Rectal smooth muscle tissue (tissue), 1 donor: ENCODE measurements around the gene AK8.

ENCODE experiments used
- H3K27ac ChIP-seq: one replicate; pipeline ENCODE4 v1.7.0; 2013; ENCODE audit warnings: low read depth, low read length, inconsistent platforms
- H3K27me3 ChIP-seq: one replicate; pipeline ENCODE4 v1.7.0; 2013; ENCODE audit warnings: low read length; ENCODE audit not compliant: control insufficient read depth, insufficient read depth
- H3K36me3 ChIP-seq: one replicate; pipeline ENCODE4 v1.7.0; 2013; ENCODE audit warnings: low read length; ENCODE audit not compliant: control insufficient read depth, insufficient read depth
- H3K4me1 ChIP-seq: one replicate; pipeline ENCODE4 v1.7.0; 2013; ENCODE audit warnings: low read length; ENCODE audit not compliant: control insufficient read depth, insufficient read depth
- H3K4me3 ChIP-seq: one replicate; pipeline ENCODE4 v1.7.0; 2013; ENCODE audit warnings: low read length
- H3K9ac ChIP-seq: one replicate; pipeline ENCODE4 v1.7.0; 2013; ENCODE audit warnings: low read length

The AK8 gene

DNA sequence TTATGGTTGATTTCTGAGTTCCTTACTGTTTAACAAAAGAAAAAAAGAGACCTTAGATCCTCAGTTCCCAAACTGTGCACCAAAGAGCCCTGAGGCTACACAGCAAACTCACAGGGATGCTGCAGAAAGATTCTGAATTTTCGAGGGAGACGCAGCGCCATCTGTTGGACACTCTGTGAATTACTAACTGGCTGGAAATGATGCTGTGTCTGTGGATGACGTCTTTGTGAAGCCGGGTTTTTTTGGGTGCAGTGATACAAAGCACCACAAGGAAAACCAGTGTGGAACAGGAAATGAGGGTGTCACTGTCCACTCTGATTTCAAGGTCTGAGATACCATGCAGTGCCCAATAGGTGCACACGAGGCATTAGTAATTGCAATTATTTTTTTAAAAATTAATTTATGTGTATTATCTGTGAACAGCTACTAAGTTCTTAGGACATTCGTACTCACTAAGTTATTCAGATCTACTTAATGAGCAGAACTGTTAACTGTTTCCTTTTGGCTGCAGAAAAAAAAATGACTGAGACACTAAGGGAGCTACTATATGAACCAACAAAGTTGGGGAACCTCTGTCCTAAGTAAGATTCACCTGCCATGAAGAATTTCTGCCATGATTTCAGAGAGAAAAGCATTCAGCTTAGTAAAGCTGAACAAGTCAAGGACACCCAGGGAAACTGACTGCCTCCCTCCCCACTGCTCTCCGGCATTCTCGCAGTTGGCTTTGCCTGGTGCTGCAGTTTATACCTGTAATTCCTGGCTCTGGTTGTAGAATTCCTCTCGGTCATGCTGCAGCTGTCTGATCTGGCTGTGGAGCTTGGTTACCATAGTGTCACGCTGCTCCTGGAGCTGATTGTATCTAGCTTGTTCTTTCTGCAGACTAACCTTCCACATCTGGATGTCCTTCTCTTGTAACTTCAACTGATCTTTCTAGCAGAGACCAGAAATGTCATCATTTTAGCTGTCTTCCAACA, 24.1 kb upstream of the AK8 start:
- no peak overlapping the region for H3K9ac ChIP-seq
- peaks cover 29% of the 10 kb centered on the region for H3K36me3 ChIP-seq
- no peak overlapping the region for H3K27ac ChIP-seq
- H3K27me3 ChIP-seq: no peaks in the 10 kb centered on the region
- H3K4me1 ChIP-seq: no peaks in the 10 kb centered on the region
- H3K4me3 ChIP-seq: no peak overlapping the region

DNA sequence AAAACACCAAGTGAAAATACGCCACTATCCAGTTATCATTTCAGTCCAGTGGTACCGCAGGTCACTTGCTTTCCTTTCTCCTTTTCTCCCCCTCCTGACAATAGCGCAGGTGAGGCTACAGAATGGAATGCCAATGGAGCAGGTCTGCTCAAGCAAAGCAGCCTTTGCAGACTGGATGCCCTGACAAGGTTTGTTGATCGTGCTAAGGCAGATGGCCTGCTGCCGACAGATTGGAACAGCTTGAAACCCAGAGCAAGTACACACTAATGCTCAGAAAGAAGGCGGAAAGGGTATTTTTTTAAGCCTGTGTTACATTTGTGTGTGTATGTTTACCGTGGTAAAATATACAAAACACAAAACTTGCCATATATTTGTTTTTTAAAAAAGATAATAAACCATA, 20.0 kb upstream of the AK8 start:
- no peaks in the 10 kb centered on the region for H3K27me3 ChIP-seq
- H3K27ac ChIP-seq: no peak overlapping the region
- H3K4me3 ChIP-seq: no peak overlapping the region
- H3K9ac ChIP-seq: no peak overlapping the region
- H3K36me3 ChIP-seq: peaks cover 40% of the 10 kb centered on the region
- no peaks in the 10 kb centered on the region for H3K4me1 ChIP-seq

DNA sequence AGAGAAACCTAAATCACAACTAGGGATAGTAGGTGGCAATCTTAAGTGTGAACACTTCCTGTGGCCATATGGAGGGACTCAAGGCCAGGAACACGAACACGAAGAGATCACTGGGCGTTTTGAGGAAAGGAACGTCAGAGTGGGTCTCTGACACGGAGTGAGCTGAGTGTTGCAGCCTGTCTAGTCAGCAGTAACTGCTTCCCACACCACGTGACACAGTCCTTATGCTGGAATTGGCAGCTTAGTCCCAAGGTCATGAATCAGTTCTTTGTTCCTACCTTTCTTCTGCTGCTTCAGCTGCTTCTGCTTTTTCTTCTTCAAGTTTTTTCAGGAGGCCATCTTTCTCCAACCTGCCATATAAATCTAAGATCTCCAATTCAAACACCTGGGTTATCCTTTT, 18.8 kb upstream of the AK8 start:
- no peak overlapping the region for H3K4me3 ChIP-seq
- H3K27ac ChIP-seq: no peak overlapping the region
- no peak overlapping the region for H3K9ac ChIP-seq
- H3K27me3 ChIP-seq: no peaks in the 10 kb centered on the region
- H3K4me1 ChIP-seq: no peaks in the 10 kb centered on the region
- H3K36me3 ChIP-seq: peaks cover 36% of the 10 kb centered on the region

DNA sequence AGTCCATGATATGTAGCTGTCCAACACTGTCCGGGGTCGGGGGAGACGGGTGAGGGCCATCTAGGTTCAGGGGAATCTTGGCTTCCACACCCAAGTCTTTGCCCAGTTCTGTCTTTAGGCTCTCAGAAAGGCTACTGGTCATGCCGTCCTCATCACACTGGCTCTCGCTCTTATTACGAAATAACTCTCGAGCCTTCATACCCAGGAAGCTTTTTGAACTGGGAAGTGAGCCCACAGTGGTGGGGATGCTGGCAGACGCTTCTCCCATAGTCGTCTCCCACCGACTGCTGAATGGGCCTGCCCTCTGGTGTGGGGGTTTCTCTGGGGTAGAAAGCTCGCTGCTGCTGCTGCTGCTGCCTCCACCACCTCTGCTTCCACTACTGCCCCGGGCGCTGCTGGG, 18.2 kb upstream of the AK8 start:
- no peak overlapping the region for H3K9ac ChIP-seq
- H3K4me3 ChIP-seq: no peak overlapping the region
- no peak overlapping the region for H3K27ac ChIP-seq
- H3K27me3 ChIP-seq: no peaks in the 10 kb centered on the region
- peaks cover 34% of the 10 kb centered on the region for H3K36me3 ChIP-seq
- no peaks in the 10 kb centered on the region for H3K4me1 ChIP-seq

DNA sequence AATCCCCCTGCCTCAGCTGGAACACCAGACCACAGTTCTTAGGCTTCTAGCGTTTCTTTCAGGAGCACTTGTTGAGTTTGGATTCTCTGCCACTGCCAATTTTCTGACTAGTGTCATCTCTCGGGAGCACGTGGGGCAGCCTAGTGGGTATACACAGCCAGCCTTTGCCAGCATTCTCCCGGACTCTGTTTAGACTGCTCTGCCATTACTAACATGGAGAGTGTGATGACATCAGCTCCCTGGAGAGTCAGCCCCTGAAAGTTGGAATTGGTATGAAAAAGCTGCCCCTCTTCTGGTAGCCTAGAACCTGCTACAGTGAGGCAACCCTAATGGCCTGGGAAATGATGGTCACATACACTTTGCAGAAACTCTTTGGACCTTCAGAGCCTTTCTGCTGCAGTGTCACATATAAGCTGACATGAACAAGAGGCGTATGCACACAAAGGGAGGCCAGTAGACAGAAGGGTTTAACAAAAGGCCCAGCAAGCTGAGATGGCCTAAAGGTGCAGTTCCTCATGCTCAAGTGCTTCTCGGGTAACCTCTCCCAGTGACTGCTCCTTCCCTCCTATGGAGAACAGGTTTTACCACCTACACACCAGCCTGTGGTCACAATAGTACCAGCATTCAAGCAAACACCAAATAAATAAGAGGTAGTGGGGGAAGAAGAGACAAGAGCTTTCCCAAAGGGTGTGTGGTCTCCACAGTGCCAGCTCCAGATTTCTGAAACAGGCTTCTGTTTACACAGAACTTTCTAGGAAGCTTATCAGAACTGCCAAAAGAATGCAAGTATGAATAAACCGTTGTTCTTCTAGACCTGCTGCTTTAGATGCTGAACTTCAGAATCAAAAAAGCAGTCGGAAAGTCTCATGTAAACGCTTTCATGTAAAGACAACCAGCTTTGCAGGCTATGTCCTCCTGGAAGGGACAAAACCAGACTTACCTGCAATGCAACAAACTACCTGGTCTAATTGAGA, 17.1 kb upstream of the AK8 start:
- no peaks in the 10 kb centered on the region for H3K4me1 ChIP-seq
- no peaks in the 10 kb centered on the region for H3K27me3 ChIP-seq
- H3K36me3 ChIP-seq: peaks cover 28% of the 10 kb centered on the region
- no peak overlapping the region for H3K27ac ChIP-seq
- H3K9ac ChIP-seq: no peak overlapping the region
- no peak overlapping the region for H3K4me3 ChIP-seq

DNA sequence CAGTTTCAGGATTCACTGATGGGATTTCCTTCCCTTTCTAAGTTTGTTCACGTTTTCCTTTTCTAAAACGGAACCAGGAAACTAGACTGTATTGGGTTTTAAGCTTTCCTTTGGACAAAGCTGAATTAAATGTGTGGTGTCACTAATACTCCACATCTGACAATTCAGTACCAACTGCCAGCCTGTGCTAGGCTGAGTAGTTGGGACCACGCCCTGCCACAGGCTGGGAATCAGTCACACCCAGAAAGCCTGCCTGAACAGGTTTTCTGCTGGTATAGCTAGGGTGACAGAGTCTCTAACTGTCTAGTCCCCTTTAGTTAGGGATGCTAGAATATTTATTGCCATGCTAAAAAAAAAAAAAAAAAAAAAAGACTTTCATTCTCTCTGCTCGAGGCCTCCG, 16.3 kb upstream of the AK8 start:
- Histone ChIP-seq H3K4me1 (no peaks in the 10 kb centered on the region), H3K27me3 (no peaks in the 10 kb centered on the region), H3K9ac (no peak overlapping the region), H3K4me3 (no peak overlapping the region), H3K36me3 (peaks cover 22% of the 10 kb centered on the region), H3K27ac (no peak overlapping the region)

DNA sequence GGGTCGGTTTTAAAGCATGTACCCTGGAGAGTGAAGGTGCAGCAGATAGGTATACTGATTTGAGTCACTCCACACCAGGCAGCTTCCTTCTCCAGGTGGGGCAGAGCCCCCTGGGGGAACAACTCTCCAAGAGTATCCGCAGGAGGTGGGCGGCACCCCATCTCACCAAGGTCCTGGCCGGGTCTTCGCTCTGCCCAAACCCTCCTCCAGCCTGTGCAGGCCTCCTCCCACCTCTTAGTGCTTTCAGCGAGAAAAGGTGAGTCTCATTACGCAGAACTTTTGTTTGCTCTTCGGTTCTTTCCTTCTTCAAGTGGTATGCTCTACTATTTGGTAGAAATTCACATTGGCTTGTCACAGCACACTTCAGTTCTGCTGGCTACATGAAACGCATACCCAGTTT, 14.3 kb upstream of the AK8 start:
- Histone ChIP-seq H3K4me3 (no peak overlapping the region), H3K9ac (no peak overlapping the region), H3K4me1 (no peaks in the 10 kb centered on the region), H3K27me3 (no peaks in the 10 kb centered on the region), H3K27ac (no peak overlapping the region), H3K36me3 (peaks cover 18% of the 10 kb centered on the region)

DNA sequence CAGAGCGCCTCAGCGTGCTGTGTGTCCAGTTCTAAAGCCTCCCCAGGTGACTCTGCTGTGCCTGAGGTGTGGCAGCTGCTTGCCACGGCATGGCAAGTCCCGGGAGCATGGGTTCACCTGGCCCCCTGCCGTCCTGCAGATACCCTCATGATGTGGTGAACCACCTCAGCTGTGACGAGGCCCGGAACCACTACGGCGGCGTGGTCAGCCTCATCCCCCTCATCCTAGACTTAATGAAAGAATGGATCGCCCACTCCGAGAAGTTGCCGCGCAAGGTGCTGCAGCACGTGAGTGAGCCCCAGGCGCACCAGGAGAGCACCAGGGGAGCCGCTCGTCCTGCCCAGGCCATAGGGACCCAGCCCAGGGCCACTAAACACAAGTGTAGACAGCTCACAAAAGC, 10.1 kb upstream of the AK8 start:
- no peaks in the 10 kb centered on the region for H3K4me1 ChIP-seq

DNA sequence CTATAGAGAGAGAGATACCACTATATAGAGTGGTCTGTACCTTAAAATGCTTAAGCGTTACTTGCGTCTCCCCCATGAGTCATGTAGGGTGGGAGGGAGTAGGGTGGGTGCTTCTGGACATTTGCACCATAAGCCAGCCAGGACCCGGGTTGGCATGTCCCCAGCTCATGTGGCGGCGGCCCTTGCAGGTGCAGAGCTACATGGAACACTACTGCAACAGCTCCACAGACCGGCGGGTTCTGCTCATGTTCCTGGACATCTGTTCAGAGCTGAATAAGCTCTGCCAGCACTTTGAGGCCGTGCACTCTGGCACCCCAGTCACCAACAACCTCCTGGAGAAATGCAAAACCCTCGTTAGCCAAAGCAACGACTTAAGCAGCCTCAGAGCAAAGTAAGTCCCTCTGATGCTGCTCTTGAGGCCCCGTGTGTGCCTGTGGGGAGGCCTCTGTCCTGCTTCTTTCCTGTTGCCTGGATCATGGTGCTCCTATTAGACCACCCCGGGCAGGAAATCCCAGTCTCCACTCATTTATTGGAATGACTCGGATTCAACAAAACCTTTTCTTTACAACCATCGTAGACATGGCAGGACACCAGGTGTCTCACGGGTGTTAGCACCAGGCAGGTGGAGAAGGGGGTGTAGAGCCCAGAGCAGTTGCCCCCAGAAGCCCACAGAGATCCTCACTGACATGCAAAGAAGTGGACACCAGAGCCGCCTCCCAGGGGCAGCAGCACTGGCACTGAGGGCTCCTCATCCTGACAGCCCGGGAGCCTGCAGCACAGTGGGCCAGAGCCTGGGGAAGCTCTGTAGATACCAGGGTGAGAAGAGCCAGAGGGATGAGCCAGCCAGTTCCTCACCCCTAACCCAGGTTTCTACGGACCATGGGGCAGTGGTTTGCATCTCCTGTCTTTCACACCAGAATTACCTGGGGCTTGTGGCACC, 9.4 kb upstream of the AK8 start:
- Histone ChIP-seq H3K4me1 (no peaks in the 10 kb centered on the region), H3K27me3 (no peaks in the 10 kb centered on the region), H3K36me3 (peaks cover 2% of the 10 kb centered on the region), H3K9ac (no peak overlapping the region), H3K27ac (no peak overlapping the region), H3K4me3 (no peak overlapping the region)

More for the DNA sequence above, 10.1 kb upstream of the AK8 start:
- Histone ChIP-seq H3K4me3 (no peak overlapping the region), H3K36me3 (peaks cover 2% of the 10 kb centered on the region), H3K9ac (no peak overlapping the region), H3K27me3 (no peaks in the 10 kb centered on the region), H3K27ac (no peak overlapping the region)

DNA sequence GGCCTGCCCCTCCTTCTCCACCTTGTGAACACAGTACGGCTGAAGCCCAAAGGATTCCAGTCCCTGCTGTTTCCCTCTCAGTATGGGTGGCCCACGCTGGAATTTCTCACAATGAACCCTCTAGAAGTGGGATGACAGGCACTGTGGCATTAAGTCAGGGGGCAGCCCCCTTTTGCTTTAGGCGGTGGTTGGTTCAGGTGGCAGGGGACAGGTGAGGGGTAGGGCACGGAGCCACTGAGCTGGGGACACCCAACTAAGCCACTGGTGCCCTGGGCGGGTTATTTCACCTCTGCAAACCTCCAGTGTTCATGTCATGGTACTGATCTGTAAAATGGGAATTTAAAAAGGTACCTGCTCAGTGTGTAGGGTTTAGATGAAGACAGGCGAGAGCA, 8.2 kb upstream of the AK8 start:
- Histone ChIP-seq H3K27ac (no peak overlapping the region), H3K27me3 (no peaks in the 10 kb centered on the region), H3K4me1 (no peaks in the 10 kb centered on the region), H3K9ac (no peak overlapping the region), H3K36me3 (peaks cover 2% of the 10 kb centered on the region), H3K4me3 (no peak overlapping the region)

DNA sequence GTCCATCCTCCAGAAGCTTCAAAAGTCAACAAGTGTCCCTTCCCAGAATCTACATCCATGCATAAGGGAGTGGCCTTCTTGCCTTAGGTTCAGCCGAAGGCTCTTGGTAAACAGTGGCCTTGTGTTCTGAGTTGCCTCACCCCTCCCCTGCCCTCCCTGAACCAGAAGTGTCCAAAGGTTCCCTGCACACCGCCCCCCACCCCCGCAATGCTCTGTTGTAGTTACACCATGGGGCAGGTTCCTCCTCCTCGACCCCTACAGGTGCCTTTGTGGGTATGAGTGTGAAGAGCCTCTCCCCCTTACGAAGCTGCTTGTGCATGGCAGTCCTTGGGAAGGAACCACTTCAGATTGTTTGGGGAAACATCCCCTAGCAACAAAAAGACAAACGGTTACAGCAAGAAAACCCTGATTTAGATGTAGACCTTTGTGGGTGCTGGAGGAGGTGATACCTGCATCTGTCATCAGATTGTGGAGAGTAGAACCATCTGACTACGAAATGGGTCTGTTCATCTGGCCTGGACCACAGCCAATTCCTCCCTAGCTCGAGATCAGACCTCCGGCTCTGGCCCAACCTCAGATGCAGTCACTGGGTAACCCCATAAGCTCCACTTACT, 7.7 kb upstream of the AK8 start:
- H3K4me1 ChIP-seq: no peaks in the 10 kb centered on the region
- H3K36me3 ChIP-seq: peaks cover 2% of the 10 kb centered on the region
- H3K27me3 ChIP-seq: no peaks in the 10 kb centered on the region
- H3K27ac ChIP-seq: no peak overlapping the region
- no peak overlapping the region for H3K4me3 ChIP-seq
- H3K9ac ChIP-seq: no peak overlapping the region
